HL-60/S4 treated with retinoic acid at 250 ng/mL for 4 days and 3 days (cell line): Measurements from ENCODE around the gene KASH5.

Experiments used
- in situ Hi-C: fragments of 300-500 bp; cut with MboI; formaldehyde crosslinking; loops from 2 replicates; pipeline ENCODE4 v1.7.0; 2022; ENCODE audit warnings: low sequenced_read_pairs

Gene KASH5, protein sequence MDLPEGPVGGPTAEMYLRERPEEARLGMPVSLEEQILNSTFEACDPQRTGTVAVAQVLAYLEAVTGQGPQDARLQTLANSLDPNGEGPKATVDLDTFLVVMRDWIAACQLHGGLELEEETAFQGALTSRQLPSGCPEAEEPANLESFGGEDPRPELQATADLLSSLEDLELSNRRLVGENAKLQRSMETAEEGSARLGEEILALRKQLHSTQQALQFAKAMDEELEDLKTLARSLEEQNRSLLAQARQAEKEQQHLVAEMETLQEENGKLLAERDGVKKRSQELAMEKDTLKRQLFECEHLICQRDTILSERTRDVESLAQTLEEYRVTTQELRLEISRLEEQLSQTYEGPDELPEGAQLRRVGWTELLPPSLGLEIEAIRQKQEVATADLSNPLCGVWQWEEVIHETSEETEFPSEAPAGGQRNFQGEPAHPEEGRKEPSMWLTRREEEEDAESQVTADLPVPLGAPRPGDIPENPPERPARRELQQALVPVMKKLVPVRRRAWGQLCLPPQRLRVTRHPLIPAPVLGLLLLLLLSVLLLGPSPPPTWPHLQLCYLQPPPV

DNA sequence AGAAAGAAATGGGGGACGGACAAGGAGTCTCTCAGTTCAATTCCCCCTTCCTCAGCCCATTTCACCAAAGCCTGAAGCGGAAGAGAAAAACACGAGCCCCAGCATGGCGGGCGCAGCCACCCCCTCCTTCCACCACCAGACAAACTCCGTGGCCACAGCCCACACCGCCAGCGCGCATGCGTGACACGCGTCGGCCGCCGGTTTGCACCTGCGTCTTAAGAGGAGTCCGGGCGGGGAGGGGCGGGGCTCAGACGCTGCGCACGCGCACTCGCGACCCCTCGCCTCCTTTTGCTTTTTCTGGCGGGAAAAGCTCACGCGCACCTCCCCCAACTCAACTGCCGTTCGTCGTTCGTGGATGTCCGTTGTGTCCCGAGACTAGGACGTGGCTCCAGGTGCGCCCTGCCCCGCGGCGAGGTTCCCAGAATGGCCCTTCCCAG lies at the start of gene KASH5:
TSS of gene KASH5 (plus strand) at position 314 of the 437 bp plus-strand sequence. CDS start 2,635 bp downstream, outside the sequence.
- in situ Hi-C loops, result no loop called here

DNA sequence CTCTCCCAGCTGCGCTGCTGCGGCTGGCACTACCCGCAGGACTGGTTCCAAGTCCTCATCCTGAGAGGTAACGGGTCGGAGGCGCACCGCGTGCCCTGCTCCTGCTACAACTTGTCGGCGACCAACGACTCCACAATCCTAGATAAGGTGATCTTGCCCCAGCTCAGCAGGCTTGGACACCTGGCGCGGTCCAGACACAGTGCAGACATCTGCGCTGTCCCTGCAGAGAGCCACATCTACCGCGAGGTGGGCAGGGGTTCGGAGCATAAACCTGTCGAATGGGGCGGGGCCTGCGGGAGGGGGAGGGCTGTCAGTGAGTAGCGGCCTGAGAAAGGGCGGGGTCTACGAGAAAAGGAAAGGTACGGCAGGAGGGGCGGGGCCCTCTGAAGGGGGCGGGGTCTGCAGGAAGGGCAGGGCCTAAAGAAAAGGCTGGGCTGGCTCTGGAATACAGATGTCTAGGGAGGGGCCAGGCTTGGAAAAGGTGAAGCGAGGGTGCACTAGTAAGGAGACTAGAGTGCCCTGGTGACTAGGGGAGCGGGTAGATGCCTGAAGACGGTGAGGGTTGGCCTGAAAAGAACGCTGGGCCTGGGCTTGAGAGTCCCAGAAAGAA lies 49.3 kb upstream of the KASH5 start:
- in situ Hi-C loops, result no loop called here

DNA sequence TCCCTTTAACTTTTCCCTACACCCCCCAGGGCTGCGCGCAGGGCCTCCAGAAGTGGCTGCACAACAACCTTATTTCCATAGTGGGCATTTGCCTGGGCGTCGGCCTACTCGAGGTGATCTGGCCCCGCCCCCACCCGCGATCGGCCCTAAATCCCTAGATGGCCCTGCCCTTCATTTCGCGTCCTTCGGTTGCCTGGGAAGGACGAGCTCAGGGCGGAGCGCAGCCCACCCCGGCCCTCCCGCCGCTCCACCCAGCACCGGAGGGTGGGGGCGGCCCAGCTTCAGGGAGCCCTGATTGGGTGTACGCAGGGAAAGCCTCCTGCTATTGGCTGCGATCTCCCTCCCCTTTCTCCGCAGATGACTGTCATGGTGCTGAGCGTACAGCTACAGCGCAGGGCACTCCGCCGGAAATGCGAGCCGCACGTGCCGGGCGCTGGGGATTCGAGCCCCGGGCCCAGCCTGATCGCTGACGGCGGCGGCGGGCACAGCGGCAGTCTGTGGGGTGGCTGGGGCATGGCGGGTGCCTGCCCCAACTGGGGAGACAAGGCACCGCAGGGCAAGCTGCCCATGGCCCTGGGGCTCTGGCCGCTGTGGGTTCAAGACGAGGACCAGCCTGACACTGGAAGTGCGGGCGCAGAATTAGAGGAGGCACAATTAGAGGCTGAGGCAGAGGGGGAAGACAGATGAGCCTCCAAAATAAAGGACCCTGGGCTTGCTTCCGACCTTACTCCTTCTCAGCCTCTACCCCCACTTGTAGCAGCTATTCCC lies 48.6 kb upstream of the KASH5 start:
- in situ Hi-C loops, result no loop called here

DNA sequence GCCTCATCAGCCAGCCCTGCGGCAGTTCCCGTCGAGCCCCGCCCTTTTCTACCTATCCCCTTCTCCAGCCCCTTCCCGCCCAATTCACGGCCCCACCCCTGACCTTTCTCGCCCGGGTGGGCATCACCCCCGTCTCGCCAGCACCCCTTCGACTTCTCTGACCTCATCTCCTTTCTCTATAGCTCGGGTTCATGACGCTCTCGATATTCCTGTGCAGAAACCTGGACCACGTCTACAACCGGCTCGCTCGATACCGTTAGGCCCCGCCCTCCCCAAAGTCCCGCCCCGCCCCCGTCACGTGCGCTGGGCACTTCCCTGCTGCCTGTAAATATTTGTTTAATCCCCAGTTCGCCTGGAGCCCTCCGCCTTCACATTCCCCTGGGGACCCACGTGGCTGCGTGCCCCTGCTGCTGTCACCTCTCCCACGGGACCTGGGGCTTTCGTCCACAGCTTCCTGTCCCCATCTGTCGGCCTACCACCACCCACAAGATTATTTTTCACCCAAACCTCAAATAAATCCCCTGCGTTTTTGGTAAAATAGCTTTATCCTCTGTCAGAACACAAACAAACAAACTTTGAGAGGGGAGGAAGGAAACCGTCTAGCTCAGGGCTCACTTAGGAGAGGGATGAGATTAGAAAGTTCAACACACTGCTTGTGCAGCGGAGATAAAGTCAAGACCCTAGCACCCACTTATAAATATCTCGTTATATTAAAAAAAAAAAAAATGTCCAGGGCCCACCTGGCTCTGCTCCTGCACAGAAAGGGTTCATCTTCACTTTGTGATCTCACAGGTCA lies 47.8 kb upstream of the KASH5 start:
- in situ Hi-C loops, result no loop called here

DNA sequence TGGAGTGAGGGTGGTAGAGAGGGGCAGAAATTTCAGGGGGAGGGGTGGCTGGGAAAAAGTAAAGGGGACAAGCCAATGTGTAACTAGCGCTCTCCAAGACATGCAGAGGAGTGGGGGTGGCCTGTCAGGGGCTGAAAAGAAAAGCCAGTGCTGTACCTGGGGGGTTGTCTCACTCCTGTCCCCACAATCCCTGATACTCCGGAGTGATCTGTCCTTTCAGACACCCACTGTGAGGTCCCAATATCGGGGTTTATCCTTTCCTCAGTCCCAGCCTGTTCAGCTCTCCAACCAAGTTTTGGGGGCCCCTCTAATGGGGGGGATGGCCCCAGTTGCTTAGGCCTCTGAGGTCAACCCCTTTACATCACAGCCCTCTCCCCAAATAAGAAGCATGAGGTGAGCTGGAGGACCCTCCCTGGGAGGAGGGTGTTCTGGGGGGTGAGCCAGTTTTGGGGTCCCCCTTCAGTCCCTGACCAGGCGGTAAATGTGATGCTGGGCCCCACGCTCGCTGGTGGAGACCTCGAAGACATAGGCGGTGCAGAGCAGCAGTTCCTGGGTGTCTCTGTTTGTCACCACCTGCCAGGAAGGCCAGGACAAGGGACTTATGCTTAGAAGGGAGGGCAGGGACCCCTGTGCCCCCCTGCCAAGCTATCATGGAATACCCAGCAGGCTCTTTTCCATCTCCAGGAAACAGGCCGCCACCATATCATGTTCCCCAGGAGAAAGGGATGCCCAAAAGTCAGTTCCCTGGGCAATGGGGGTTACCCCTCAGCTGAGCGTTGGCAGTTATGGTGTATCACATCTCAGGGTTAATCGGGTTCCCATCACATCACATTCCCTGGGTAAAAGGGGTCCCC lies 47.0 kb upstream of the KASH5 start:
- in situ Hi-C loops, result no loop called here

DNA sequence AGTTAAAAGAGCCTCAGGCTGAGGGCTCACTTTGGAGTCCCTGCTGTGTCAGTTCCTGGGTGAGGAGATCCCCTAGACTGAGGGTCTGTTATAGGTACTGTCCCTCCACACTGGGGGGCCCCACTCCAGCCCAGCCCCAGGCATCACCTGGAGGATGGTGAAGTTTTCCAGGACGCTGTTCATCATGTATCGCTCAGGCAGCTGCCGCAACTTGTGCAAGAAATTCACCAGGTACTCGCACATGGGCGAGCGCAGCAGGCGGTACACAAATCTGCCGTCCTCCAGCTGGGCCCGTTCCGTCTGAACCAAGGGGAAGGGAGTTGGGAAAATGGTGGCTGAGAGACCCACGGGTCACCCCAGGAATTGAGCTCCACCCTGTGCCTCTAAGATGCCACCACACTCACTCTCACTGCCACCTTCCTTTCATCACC lies 45.7 kb upstream of the KASH5 start:
- in situ Hi-C loops, result no loop called here

DNA sequence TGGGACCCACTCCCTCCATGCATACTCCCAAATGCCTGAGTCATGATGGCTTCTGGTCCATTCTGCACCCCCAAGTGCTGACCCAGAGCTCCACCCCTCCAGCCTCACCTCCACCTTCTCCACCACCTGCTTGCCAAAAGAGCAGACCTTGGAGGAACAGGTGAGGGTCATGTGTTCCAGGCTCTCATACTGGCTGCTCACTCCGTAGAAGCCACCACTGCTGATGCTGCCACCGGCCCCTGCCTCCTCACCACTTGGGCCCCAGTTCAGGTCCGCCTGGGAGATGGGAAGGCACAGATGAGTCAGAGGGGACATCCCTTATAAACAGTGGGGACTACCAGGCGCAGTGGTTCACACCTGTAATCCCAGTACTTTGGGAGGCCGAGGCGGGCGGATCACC lies 44.9 kb upstream of the KASH5 start:
- in situ Hi-C loops, result no loop called here

DNA sequence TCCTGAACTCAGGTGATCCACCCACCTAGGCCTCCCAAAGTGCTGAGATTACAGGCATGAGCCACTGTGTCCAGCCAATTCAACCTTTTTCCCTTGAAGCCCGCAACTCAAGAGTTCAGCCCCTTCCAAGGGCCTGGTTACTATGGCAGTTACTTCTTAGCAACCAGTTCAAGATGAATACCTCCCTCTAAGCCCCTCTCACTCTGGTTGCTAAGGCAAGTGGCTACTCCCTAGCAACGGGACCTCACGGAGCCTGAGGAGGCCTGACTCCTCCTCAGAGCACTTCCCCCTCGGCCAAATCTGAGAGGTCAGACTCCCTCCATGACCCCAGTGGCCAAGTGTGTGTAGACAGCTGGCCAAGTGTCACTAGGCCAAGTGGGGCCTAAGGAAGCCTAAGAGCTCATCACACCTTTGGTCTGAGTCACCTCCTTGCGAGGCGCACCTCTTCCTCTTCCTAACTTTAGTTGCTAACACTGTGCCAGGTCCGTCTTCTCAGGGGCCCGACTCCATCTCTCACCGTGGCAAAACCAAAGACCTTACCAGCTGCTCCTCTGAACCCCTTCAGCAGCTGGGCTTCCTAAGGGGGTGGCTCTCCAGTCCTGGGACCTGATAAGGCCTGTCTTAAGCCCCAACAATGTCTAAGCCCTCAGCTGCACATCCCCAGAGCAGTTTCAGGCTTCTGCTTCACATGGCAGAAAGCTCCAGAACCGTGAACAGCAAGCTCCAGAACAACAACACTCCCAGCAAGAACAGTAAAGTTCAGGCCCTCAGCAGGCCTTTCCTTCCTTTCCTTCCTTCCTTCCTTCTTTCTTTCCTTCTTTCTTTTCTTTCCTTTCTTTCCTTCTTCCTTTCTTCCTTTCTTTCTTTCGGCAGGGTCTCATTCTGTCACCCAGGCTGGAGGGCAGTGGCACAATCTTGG lies 43.3 kb upstream of the KASH5 start:
- in situ Hi-C loops, result no loop called here

DNA sequence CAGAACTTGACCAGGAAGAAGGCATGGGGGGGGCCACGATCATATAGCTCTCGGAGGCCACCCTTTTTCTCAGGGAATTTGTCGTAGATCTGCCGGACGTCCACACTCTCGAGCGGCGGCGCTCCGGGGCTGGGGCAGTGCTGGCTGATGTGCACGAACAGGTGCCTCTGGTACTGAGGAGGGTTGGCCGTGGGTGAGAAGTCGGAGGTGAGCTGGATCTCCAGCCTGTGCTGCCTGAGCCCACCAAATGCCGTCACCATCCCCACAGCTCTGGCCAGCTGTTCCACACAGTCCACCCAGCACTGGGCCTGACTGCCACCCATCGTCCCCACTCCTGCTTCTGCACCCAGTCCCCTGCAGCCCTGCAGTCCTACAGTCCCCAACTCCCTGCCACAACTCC lies 40.9 kb upstream of the KASH5 start:
- in situ Hi-C loops, result no loop called here

DNA sequence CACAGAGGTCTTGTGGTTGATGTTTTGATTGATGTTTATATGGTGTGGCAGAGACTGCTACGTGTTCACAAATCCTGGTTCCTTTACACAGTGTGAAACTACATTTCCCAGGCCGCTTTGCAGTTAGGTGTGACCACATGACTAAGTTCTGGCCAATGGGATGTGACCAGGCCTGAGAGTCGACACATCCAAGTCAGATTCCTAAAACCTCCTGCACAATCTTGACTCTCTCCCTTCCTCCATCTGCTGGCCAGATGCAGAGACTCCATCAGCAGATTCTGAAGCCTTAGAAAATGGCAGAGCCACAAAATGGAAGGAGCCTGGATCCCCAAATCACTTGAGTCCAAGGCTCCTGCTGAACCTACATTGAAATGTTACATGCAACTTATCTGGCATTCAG lies 40.2 kb upstream of the KASH5 start:
- in situ Hi-C loops, result no loop called here

DNA sequence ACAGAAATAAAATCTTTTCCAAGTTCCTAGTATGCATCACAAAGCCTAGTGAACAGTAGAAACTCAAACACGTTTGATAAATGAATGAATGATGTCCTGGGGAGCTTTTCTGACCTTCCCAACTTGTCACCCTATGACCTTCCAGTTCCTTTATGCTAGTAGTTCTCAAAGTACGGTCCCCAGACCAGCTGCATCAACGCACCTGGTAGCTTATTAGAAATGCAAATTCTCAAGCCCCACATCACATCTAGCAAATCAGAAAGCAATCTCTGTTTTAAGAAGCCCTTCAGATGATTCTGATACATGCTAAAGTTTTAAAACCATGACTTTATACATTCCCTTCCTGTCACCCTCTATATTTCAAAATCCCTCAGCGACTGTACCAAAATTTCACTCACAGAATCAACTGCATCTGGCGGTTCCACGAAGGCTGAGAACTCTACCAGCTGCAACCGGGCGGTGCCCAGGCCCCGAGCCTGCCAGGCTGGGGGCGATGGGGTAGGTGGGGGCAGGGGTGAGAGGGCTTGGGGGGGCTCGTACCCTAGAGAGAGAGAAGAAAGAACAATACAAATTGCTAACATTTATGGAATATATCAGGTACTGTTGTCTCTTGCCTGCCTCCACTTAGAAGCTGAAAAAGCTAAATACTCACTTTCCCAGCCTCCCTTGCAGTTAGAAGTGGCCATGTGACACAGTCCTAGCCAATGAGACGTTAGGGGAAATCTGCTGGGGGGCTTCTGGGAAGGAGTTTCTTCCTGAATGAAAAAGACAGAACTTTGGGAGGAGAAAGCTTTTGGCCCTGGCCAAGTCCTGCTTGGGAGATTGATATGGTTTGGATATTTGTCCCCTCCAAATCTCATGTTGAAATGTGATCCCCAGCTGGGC lies 39.5 kb upstream of the KASH5 start:
- in situ Hi-C loops, result no loop called here

DNA sequence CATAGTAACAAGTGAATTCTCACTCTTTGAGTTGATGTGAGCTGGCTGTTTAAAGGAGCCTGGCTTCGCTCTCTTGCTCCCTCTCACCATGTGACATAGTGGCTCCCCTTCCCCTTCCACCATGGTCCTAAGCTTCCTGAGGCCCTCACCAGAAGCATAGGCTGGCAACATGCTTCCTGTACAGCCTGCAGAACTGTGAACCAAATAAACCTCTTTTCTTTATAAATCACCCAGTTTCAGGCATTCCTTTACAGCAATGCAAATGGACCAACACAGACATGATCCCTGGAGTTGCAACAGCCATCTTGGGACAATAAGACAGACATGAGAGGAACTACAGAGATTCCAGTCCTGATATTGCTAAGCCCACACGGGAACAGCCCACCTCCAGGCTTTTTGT lies 38.5 kb upstream of the KASH5 start:
- in situ Hi-C loops, result no loop called here

DNA sequence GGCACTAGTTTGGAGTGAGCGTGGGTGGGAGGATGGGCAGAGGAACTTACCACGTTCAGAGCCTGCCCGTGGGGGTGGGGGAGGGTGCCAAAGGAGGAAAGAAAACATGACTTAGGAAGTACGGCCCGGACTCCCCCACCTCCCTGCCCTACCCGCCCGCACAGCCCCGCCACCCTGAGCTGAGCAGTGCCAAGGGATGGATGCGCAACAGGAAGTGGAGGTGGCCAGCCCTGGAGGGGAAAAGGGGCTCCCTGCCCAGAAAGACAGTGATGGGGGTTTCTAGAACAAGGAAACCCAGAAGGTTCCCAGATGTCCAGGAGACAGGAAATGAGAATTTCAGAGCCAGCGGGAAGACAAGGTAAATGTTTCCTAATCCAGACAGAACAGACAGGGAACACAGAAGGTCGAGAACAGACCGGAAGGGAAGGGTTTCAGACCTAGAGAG lies 32.1 kb upstream of the KASH5 start:
- in situ Hi-C loops, result no loop called here

DNA sequence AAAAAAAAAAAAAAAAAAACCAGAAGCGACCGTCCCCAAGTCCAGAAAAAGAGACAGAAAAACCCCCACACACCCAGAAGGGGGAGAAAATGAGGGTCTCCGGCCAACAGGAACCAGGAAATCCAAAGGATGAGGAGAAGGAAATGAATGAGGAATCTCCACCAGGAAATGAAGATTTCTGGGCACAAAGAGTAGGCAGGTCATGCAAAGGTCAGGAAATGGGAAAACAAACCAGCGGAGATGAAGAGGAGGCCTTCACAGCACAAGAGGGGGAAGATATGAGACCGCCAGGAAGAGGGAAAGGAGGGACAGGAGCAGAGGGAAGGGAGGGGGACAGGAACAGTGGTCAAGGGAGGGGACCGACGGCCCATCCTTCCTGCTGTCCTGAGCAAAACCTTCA lies 31.7 kb upstream of the KASH5 start:
- in situ Hi-C loops, result no loop called here

DNA sequence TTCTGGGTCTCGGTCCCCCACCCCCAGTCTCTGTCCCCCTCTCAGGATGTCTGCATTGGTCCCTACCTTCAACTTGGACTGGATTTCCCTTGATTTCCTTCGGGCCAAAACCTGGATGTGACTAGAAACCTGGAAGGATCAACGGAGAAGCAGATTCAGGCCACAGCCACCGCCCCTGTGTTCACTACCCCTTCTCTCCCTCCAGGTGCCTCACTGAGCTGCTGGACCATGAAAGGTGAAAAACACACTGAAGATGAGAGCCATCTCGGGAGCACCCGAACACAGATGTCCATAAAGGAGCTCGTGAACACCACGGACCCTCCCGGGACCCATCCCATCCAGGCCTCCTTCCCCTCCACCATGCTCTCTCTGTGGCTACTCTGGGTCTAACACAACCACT lies 30.9 kb upstream of the KASH5 start:
- in situ Hi-C loops, result no loop called here

DNA sequence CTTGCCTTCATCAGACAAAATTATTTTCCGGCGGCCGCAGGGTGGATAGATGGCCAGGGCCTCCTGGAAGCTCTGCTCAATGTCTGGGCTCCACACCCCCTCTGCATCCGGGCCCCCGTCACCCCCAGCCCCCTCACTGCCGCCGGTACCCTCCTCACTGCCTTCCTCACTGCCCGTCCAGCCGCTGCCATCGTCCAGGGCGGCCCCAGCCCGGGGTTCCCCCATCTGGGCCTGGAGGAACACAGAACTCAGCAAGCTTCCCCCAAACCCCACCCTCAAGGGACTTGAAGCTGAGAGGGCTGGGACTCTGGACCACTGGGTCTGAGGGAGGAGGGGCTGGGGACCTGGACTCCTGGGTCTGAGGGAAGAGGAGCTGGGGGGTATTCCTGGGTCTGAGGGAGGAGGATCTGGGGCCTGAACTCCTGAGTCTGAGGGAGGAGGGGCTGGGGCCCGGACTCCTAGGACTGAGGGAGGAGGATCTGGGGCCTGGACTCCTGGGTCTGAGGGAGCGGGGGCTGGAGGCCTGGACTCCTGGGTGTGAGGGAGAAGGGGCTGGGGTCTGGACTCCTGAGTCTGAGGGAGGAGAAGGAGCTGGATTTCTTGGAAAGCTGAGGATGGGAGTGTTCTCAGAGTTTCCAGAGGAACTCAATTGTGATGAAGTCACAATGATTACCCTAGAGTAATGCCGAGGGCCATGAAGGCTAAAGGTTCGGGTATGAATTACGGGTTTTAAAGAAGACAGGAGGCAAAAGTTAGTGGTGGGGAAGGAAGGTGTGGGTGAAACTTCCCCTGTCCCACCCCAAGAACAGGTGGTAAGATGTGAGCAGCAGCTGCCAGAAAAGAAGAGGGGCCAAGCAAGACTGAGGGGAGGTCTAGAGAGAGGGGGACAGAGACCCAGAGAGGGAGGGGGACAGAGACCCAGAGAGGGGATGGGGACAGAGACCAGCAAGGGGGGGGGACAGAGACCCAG lies 27.9 kb upstream of the KASH5 start:
- in situ Hi-C loops, result no loop called here
